Breast epithelium (tissue), 3 donors: ENCODE data around the gene KCNH1.

Experiments used
- CTCF ChIP-seq, 3 donors: fragments of 450-650 bp; IDR thresholded peaks; one replicate each; pipeline ENCODE4 v1.5.1; 2016 to 2017; ENCODE audit warnings: antibody characterized with exemption in 3 of 3, mild to moderate bottlenecking in 3 of 3, moderate library complexity in 3 of 3
- POLR2A ChIP-seq: fragments of 450-650 bp; IDR thresholded peaks from one replicate; pipeline ENCODE4 v1.6.1; 2016; ENCODE audit warnings: antibody characterized with exemption, mild to moderate bottlenecking, moderate library complexity
- POLR2AphosphoS5 ChIP-seq, 3 donors: sonication (generic); formaldehyde crosslinking; IDR thresholded peaks; one replicate each; pipeline ENCODE4 v1.6.1; 2017; ENCODE audit warnings: antibody characterized with exemption in 3 of 3

- TF ChIP-seq CTCF (IDR thresholded peaks at IDR 0.05) (no peak), POLR2A (no peak), POLR2AphosphoS5 (IDR thresholded peaks at IDR 0.05) (no peak)
These were observed 20.4 kb downstream of the KCNH1 start for GRCh38 chr1:211113566-211113965.
